ENCODE data around the gene CBR1.
"Not testable (repeated sequence)": the region's sequence is repeated elsewhere in the genome, so short reads cannot be mapped to it uniquely, and the experiment has no call there.

Gene CBR1

DNA sequence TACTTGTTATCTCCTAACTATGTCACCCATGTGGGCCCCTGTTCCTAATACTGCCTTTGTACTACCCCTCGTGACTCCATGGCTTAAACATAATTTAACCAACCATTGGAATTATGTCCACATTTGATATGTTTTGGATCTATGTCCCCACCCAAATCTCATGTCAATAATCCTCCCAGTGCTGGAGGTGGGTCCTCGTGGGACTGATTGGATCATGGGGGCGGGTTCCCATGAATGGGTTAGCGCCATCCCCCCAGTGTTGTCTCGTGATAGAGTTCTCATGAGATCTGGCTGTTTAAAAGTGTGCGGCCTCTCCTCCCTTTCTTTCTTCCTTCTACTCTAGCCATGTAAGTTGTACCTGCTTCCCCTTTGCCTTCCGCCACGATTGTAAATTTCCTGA is 9.8 kb downstream of the CBR1 start:
- no peak for DNase-seq (ENCODE audit: low spot score)

DNA sequence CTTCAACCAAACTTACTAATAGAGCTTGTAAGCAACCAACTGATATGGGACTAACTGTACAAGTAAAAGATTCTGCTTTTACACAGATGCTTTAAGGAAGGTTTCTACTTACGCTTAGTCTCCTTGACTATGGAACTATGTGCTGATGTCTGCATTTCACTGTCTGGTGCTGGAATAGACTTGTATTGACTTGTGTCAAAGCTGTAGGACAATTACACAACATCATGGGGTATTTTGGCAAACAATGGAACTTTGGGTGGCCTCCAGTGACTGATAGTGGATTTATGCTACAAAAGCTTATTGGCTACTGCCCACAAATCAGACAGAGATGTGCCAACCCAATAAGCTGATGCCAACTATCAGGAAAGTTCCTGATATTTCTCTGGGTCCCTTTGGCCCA is 10.6 kb downstream of the CBR1 start:
- no peak for DNase-seq (ENCODE audit: low spot score)

DNA sequence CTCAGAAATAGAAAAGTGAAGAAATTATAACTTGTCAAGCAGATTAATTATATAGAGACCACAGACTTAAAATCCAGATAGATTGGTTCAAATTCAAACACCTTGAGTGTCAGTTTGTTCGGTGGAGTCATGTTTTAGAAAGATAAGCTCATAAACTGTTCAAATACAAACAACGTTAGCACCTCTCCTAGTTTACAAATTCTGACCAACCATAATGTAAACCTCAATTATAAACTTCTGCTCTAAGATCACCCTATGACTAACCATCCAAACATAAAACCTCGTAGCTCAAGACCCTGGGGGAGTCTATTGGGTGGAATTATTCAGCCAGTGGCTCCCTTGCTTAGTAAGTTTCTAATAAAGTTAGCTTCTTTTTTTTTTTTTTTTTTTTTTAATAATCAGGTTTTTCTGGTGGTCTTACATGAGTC is 12.4 kb downstream of the CBR1 start:
- no peak for DNase-seq (ENCODE audit: low spot score)

DNA sequence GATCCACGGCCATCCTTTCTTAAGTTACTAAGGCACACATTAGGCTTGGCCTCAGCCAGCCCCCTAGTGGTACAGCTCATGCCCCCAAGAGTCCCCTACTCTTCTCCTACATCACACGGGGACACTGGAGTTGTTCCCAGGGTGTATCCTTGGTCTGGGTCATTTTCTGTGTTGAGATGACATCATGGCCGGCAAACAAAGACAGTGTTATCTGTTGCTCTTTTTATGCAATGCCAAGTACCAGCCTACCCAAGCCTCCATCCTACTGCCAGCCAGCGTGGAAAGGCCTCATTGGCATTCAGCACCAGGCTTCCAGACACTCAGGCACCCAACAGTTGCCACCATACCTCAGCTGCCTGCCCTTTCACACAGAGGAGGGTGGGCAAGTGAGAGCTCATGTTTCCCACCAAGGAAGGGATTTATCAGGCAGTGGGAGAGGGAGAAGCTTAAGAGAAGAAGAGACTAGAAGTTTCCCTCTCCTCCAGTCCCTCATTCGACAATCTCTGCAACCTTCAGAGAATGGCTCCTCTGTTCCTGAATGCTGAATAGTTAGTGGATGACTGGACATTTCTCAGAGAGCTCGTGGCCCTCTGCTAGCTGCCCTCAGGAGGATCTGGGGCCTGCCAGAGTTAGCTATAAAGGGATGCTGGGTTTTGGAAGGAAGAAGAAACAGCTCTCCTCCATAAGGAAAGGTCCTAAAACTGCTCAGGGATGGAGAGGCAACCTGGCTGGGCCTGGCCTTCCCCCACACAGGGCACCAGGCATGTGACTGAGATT is 17.7 kb downstream of the CBR1 start:
- DNase-seq (ENCODE audit: low spot score), result no peak

DNA sequence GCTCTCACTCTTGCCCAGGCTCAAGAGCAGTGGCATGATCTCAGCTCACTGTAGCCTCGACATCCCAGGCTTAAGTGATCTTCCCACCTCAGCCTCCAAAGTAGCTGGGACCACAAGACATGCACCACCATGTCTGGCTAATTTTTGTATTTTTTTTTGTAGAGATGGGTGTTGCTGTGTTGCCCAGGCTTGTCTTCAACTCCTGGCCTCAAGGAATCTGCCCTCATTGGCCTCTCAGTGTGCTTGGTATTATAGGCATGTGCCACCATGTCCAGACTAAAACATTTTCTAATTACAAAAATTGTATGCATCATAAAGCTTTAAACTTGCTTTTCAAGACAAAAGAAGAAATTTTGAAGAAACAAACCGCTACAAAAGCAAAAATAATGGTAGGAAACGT is 20.1 kb downstream of the CBR1 start:
- no peak for DNase-seq (ENCODE audit: low spot score)

DNA sequence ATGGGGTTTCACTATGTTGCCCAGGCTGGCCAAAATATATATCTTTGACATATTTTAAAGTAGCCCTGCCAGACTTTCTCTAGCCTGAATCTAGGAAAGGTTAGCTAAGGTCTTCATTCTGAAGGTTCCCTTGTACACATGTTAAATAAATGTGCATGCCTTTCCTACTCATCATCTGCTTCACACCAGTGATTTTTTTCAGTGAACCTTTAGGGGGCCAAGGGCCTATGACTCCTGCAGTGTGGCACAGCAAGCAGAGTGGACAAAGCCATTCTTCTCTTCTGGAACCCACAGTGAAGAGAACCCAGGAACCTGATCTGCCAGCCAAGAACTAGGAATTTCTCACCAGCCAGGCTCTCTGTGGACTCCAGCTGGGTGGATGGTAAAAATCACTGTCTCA is 22.9 kb downstream of the CBR1 start:
- no peak for DNase-seq (ENCODE audit: low spot score)

DNA sequence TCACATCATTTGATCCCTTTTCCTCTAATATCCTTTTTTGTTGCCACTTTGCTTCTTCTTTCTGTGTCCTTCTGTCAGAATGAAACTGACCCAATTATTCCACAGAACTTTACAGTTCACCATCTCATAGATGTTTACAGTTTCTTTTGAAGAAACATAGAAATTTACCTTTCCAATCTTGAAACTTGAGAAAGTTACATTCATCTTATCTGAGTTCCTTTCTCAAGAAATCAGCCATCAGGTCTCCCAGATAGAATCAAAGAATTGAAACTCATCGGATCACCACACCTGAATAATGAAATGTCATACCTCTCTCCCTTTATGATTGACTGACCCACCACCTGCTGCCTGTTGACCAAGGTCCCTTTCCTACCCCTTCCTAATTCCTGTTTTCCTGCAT is 23.7 kb downstream of the CBR1 start:
- DNase-seq (ENCODE audit: low spot score), result no peak

DNA sequence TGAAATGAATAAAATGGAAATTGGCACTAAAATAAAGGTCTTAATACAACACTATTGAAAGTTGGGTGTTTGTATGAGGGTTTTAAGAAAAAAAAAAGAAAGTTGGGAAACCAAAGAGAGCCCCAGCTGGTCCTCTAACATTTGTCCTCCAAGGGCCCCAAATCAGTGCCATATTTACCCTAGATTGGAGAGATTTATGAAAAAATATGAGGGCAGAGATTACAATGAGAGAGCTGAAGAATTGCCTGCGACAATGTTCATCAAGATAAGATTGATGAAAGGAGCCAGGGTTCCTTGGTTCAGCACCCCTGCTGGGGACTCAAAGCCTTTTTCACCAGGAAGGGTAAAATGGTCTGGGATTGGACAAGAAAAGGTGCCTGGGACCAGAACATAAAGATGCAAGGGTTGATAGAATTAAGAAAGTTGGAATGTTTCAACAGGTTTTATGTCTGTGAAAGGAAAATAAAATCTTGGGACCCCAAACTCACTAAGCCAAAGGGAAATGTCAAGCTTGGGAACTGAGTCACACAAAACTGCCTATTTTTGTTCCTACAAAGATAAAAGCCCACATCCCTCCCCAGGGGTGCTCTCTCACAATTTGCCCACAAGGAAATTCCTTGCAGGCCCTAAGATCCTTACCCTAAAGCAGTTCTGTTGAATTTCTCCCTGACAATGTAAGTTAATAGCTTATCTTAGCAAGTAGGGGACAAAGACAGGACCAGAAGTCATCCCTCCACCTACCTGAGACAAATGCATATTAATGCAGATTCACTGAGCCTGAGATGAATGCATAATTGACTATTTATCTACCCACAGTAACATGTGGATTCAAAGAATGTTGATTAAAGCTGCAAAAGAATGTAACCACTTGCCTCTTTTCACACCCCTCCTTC is 26.8 kb downstream of the CBR1 start:
- DNase-seq (ENCODE audit: low spot score), result no peak

DNA sequence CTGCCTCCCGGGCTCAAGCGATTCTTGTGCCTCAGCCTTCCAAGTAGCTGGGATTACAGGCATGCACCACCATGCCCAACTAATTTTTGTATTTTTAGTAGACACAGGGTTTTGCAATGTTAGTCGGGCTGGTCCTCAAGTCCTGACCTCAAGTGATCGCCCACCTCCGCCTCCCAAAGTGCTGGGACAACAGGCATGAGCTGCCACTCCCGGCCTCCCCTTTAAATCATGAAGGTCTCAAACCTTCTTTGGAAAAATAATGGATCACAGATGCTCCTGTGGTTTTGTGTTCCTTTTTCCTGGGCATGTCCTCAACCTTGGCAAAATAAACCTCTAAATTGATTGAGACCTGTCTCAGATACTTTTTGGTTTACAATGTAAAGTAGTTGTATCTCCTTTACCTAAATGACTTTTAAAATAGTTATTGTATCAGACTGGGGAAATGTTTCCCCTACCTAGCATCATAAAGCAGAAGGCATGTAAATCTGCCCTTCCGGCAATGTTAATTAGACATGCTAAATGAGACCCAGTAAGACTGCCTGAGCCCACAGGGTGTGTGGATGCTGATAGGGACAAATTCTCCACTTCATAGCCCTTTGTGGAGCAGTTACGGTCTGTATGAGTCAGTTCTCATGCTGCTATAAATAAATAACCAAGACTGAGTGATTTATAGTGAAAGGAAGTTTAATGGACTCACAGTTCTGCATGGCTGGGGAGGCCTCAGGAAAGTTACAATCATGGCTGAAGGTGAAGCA is 27.8 kb downstream of the CBR1 start:
- DNase-seq (ENCODE audit: low spot score), result no peak

DNA sequence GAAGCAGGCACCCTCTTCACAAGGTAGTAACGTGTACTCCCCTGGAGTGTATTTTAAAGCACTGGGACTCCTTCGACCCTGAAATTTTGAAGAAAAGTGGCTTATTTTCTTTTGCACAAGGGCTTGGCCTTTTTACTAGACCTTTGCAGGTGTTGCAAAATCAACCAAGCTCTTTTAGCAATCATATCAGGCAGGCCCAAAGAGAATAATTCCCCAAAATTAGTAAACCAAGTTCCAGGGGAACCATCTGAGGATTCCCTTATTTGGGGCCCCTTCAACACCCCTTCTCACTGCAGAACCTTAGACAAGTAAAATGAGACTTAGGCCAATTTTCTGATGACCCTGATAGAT is 28.3 kb downstream of the CBR1 start:
- DNase-seq (ENCODE audit: low spot score), result no peak

DNA sequence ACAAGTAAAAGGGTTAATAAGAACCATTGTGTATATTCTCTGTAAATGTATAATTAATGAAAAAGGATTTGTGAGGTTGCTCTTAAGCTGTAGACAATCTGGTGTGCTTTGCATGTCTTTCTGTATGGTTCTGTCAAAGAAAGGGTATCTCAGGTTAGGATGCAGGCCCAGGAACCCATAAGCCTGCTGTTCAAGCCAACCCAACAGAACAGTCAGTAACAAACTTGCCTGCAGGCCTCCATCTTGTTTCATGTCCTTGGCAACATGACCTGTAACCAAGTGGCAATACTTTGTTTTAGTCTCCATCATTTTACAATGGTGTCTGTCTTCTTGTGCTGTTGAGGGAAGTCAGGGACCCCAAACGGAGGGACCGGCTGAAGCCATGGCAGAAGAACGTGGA is 29.2 kb downstream of the CBR1 start:
- DNase-seq (ENCODE audit: low spot score), result no peak

DNA sequence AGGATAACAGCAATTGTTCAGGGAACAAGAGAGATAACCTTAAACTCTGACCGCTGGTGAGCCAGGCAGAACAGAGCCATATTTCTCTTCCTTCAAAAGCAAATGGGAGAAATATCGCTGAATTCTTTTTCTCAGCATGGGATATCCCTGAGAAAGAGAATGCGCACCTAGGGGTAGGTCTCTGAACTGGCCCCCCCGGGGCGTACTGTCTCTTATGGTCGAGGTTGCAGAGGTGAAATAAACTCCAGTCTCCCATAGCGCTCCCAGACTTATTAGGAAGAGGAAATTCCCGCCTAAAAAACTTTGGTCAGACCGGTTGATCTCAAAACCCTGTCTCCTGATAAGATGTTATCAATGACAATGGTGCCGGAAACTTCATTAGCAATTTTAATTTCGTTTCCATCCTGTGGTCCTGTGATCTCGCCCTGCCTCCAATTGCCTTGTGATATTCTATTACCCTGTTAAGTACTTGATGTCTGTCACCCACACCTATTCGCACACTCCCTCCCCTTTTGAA is 29.9 kb downstream of the CBR1 start:
- not testable (repeated sequence) for DNase-seq (ENCODE audit: low spot score)

DNA sequence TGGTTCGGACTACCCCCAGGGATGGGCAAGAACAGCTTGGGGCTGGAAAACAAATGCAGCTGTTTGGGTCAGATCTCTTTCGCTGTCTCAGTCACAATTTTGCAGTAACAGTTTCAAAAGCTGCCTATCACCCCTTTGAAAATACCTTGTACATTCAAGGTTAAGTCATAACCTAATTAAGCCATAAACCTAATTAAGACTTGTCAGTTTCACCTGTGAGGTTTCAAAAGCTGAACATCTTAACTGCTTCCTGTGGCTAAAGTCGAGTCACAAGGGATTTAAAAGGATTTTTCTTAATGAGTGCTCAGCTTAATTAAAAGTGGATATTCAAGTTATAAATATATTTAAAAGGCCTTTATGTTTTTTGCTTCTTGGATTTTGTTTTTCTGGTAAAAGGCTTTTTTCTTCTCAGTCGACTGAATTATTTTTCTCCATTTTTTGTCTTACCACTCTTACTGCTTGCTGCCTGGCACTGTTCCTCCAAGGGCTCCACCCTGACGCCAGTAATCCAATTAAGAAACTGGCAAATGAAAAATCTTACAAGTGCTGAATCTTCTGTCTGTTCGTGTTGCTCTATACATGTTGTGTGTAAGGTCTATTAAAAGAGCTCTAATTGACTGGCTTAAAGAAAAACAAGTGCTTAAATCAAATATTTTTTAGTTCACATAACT is 31.3 kb downstream of the CBR1 start:
- DNase-seq (ENCODE audit: low spot score), result no peak

DNA sequence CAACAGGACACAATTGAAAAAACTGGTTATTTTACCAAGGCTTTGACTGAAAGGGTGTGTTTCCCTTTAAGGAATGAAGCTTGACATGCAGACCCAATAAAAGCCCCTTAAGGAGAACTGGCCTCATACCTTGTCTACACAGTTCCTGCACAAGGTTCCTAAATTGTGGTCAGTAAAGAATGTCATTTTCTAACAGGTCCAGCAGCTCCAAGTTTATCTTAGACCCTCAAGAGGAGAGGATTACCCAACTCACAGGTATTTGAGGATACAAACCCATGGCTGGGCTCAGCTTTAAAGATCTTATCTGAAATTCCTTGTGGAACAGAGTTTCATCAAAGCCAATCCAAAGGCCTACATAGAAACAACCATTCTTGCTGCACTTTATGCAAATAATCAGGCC is 33.6 kb downstream of the CBR1 start:
- DNase-seq (ENCODE audit: low spot score), result no peak

DNA sequence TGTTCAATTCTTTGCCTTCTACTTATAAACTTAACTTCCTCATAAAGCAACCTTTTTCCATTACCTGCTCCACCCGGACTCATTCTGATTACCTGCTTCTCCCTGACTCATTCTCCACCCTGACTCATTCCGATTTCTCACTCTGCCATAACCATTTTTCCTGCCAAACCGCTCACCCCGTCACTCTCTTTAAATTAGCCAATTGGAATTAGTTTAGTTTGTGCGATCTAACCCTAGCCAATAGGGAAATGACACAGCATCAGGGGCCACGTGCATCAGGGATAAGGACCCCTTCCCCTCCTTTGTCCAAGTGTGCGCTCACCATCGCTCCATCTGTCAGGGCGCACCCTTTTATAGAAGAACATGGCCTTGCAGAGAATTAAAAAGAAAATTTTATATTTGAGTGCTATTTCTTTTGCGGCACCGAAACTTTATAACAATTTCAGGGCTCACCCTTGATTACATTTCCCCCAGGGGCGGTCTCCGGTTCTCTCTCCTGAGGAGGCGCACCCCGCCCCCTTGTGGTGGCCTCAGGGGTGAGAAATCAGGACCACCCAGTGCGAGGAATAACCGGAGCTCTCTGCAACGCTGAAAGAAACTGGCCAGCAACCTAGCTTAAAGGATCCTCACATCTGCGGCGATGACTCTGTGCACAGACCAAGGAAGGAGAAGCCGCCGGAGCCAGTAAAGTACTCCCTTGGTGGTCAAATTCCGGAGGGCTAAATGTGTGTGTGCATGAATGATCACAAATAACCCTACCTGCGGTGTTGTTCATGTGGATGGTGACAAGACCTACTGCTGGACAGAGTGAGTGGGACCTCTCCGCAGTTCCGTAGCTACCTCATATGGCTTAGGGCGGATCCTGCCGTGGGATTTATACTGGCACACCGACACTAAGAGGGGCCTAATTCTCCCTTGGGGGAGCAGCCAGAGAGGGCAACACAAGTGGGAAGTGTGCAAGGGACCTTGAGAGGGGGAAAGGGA is 34.8 kb downstream of the CBR1 start:
- DNase-seq (ENCODE audit: low spot score), result peak; percentile 36

DNA sequence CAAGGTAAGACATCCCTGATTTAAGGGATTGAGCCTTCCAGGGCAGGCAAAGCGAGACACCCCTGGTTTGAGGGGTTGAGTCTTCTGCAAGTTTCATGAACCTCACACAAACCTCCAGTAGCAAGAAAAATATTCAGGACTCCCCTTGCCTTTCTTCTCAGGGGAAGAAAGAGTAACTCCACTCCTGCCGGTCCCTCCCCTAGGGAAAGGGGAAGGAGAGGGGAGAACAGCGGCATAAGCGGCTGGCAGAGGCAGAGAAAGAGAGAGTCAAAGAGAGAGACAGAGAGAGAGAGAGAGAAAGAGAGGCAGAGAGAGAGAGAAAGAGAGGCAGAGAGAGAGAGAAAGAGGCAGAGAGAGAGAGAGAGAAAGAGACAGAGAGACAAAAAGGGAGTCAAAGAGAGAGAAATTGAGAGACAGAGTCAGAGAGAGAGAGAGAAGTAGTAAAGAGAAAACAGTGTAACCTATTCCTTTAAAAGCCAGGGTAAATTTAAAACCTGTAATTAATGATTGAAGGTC is 35.6 kb downstream of the CBR1 start:
- no peak for DNase-seq (ENCODE audit: low spot score)

DNA sequence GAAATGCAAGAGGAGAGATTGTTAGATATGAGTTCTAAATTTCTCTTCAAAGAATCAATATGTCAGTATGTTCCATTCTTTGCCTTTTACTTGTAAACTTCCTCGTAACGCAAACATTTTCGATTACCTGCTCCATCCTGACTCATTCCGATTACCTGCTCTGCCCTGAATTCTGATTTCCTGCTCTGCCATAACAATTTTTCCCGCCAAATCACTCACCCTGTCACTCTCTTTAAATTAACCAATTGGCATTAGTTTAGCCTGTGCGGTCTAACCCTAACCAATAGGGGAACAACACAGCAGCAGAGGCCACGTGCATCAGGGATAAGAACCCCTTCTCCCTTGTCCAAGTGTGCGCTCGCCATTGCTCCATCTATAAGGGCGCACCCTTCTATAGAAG is 40.0 kb downstream of the CBR1 start:
- no peak for DNase-seq (ENCODE audit: low spot score)

DNA sequence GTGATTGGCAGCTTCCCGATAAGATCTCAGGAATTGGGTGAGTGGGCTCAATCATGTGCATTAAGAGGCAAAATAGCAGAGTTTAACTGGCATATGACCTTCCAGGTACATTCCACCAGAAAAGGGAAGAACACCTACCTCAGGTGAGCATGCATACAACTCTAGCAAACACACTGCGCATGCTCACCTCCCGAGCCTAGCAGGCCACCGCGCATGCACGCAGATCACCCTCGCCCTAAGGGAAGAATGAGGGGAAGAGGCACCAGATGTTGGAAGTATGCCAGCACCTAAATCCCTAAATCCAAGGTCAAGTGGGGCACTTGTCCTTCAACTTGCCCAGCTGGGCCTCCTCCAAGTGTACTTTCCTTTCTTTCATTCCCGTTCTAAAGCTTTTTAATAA is 41.4 kb downstream of the CBR1 start:
- DNase-seq (ENCODE audit: low spot score), result no peak

DNA sequence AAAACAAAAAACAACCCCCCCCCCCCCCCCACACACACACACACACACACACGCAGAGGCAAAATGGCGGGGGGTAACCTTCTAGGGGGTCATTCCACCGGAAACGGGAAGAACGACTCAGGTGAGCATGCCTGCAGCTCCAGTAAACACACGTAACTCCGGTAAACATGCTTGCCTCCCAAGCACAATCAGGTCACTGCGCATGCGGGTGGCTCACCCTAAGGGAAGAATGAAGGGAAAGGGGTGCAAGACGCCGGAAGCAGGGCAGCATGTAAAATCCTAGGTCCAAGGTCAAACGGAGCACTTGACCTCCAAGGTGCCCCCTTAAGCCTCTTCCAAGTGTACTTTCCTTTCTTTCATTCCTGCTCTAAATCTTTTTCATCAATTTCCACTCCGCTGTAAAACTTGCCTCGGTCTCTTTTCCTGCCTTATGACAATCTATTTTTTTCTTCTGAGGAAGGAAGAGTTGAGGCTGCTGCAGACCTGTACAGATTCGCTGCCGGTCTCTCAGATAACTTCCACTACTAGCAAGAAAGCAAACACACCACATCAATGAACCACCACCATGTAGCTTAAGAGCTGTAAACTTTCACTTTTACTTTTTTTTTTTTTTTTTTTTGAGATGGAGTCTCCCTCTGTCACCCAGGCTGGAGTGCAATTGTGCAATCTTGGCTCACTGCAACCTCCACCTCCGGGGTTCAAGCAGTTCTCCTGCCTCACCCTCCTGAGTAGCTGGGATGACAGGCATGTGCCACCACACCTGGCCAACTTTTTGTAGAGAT is 44.0 kb downstream of the CBR1 start:
- no peak for DNase-seq (ENCODE audit: low spot score)
